A172 (cell line): ENCODE measurements around the gene RBM12. TPM values are rescaled to one million over a fixed set of nuclear protein-coding genes. Genes with fewer than 3 reads are reported as not detected.

Experiments
- DNase-seq: peaks from one replicate; pipeline ENCODE4 v3.0.0-alpha.2; 2015; ENCODE audit warnings: low spot score
- total RNA-seq: library from RNA; depleted of rRNA; stranded (reverse); fragments of >200 nt; shearing (Covaris generic); gene quantifications from 2 replicates; pipeline ENCODE4 v1.2.3, GENCODE V29; 2014

RBM12 gene
- total RNA-seq, 1 experiment from 2014 or later, result 50.9 TPM

- DNase-seq, result no peak
Measured at GRCh38 chr20:35620818-35621559, 43.7 kb downstream of the RBM12 start.

GRCh38 chr20:35619196-35620095 lies 45.3 kb downstream of the RBM12 start:
- no peak for DNase-seq

DNA sequence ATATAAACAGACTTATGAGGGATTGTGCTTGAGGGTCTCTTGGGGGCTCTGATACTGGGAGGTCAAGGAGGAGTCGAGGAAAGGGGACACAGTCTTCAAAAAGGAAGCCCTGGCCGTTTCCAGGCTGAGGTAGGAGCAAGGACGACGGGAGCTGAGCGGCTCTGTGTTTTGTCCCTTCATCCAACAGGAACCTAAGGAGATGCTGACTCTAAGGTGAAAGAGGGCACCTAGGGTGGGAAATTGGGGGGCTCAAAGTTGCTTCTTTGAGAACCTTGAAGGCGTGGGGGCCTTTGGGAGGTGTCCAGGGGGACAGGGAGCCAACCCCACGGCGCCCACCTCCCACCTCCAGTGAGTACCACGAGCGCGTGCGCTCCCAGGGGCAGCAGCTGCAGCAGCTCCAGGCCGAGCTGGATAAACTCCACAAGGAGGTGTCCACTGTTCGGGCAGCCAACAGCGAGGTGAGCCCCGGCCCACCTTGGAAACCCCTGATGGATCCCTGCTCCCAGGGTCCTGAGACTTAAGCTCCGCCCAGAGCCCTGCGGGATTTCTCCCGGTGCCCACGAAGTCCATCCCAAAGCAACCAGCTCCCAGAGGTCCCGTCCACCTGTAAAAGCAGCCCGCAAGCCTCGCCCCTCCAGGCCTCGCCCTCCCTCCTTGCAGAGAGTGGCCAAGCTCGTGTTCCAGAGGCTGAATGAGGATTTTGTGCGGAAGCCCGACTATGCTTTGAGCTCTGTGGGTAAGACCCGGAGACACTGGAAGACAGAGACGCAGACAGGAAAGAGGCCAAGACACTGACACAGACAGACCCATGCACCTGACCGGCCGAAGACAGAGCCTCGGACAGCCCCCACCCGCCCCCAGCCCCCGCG lies 46.2 kb downstream of the RBM12 start:
- no peak for DNase-seq

DNA sequence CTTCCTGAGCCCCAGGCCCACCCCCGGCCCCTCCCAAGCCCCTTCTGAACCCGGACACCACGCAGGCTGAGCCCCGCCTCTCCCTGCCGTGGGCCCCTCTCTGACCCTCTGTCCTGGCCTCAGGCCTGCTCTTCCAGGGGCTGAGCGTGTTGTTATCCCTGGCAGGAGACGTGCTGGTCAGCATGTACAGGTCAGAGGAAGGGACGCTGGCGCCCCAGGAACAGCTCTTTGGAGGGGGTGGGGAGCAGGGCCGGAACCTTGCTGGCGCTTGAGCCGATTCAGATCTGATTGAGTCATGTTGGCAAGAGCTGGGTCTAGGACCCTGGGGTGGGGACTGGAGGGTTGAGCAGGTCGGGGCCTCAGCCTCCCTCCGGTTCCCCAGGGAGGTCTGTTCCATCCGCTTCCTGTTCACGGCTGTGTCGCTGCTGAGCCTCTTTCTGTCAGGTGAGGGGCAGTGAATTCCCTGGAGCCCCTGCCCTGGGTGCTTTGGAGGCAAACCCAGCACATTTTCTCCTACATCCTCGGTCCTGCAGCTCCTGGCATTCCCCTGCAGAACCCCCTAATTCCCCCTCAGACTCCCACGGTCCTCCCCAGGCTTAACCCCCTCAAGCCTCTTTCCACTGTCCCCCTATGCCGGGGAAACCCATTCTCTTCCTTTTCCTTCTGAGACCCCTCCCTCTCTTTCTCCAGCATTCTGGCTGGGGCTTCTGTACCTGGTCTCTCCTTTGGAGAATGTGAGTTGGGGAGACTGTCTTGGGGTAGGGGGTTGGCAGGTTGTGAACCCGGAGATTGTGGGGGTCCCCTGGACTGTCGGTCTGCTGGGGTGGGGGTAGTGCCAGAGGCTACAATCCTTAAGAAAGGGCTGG lies 47.1 kb downstream of the RBM12 start:
- DNase-seq, result peak; percentile 16

DNA sequence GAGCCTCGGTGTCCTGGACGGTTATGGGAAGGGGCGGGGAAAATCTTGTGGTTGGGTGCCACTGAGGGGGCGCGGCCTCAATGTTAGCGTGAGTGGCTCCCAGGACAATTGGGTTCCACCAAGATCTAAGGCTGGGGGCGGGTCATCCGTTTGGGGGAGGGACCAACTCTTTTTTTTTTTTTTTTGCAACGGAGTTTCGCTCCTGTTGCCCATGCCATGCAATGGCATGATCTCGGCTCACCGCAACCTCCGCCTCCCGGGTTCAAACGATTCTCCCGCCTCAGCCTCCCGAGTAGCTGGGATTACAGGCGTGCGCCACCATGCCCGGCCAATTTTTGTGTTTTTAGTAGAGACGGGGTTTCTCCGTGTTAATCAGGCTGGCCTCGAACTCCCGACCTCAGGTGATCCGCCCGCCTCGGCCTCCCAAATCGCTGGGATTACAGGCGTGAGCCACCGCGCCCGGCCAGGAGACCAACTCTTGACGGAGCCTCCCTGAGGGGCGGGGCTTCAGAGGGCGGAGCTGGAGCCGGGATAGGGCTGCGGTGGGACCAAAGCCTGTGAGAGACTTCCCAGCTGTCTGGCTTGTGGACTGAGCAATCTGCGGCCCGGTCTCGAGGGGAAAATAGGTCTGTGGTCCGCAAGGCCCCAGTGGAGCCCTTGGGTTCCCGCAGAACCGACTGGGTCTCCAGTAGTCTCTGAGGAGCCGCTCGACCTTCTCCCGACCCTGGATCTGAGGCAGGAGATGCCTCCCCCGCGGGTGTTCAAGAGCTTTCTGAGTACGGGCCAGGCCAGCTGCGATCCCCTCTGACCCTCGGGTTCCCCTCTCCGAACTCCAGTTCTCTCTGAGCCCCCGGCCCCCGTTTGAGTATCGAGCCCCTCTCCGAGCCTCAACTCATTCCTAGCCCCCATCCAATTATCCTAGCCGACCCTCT lies 48.0 kb downstream of the RBM12 start:
- DNase-seq, result peak; percentile 100

- DNase-seq, result no peak
Measured at GRCh38 chr20:35615667-35616464, 48.8 kb downstream of the RBM12 start, which contains the start of gene SPAG4. Gene SPAG4, plus strand, starts transcription at chr20:35615829. Its CDS starts 175 bp downstream, at chr20:35616004.

- no peak for DNase-seq
Measured at GRCh38 chr20:35611482-35611881, 53.2 kb downstream of the RBM12 start.

DNA sequence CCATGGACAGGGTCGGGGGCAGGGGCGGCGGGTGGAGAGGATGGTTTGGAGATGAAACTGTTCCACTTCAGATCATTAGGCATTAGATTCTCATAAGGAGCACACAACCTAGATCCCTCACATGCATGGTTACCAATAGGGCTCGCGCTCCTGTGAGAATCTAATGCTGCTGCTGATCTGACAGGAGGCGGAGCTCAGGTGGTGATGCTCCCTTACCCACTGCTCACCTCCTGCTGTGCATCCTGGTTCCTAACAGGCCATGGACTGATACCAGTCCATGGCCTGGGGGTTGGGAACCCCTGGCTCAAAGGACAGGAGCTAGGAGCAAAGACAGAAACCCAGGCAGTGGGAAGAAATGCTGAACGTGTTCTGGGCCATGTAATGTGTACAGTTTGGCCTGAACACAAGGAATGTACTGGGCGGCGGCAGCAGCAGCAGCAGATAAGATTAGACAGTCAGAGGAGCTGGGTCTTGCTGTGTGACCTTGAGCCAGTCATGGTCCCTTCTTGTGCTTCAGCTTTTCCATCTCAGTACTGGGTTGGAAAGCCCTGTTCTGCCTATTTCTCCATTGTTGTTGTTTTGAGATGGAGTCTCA lies 53.8 kb downstream of the RBM12 start:
- no peak for DNase-seq

DNA sequence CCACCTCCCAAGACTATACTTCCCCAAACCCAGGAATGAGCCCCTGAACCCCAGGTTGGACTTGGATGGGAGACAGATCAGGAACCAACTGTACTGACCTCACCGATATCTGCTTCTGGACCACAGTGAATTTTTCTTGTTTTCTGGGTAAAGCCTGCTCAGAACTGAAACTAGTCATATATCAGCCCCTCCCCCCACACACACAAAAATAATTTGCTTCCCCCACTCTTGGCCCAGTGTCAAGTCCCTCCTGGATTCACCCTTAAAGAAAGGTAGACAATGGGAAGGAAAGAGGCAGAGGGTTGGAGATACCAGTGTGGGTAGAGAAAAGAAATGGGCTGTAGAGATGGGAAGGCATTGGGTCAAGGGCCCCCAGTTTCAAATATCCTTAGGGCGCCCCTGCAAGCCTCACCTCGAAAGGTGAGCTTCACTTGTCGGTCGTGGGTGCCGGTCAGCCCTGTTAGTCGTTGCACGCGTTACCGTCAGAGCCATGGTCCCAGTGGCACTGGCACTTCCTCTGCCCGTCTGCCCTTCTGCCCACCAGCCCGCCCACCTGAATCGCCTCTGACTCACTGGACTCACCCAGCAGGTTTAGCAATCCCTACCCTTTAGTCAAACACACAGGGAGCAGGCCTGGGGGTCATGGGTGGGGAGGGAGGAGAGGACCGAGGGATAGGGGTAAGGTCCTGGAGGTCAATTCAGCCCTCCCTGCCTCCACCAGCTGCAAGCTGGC lies 57.5 kb downstream of the RBM12 start:
- DNase-seq, result no peak

- DNase-seq, result no peak
Measured at GRCh38 chr20:35606127-35606526, 58.6 kb downstream of the RBM12 start.

GRCh38 chr20:35604449-35604747 lies 60.3 kb downstream of the RBM12 start:
- no peak for DNase-seq

DNA sequence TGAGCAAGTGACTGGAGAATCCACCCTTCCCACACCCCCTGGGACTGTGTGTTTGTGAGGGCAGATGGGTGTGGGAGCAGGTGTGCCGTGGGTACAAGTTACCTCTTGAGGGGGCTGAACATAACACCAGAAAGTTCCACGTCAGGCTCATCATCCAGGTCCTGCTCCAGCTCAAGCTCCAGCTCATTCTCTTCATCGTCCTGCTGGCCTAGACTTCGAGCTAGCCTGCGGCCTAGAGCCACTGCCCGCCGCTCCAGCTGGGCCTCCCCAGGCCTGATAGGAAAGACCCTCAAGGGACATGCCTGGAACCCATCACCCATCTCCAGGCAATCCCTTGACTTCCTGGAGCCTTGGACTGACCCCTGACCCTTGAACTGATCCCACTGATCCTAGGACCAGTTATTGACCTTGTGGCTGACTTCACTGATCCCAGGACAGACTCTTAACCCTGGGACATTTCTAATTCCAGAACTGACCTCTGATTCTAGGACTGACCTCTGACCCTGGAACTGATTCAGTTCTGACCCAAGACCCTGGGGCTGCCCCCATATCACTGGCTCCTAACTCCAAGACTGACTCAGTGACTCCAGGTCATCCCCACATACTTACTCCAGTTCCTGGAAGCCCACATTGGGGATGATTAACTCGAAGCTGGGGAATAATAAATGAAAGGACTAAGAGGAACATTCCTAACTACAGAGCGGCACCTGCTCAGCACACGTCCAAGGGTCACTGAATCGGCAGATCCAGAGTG lies 60.8 kb downstream of the RBM12 start:
- DNase-seq, result no peak

GRCh38 chr20:35602851-35603495 lies 61.7 kb downstream of the RBM12 start:
- no peak for DNase-seq

DNA sequence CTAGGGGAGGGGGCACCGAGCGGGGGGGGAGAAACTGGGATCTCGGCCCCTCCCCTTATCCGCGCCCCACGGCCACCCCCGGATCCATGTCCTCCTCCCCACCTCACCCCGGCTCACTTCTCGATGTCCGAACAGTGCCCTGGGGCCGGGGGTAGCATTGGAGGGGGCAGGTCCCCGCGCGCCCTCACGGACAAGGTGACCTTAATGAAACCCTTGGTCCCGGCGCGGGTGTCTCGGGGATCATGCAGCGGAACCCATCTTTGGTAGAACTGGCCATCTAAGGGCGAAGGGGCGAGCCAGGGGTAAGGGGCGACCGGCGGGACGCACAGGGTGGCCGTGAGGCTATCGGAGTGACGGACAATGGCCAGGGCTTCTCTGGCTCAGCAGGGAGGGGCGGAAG lies 62.7 kb downstream of the RBM12 start:
- no peak for DNase-seq

GRCh38 chr20:35600993-35601973 lies 63.4 kb downstream of the RBM12 start:
- DNase-seq, result no peak
